Prostate gland (tissue), 2 donors: ENCODE data around the gene CEP131.

Source experiments
- CTCF ChIP-seq, 4 experiments: fragments of 200-600 bp in 2 of 4; fragments of 450-650 bp in 2 of 4; sonication (generic) in 2 of 4; IDR thresholded peaks; 1 replicate in 3 of 4; 2 replicates in 1 of 4; pipeline ENCODE4 v1.5.1; 2016 to 2019; ENCODE audit warnings: antibody characterized with exemption in 4 of 4, mild to moderate bottlenecking in 2 of 4, moderate library complexity in 2 of 4
- POLR2A ChIP-seq: fragments of 450-650 bp; IDR thresholded peaks from one replicate; pipeline ENCODE4 v1.6.1; 2016; ENCODE audit warnings: antibody characterized with exemption, mild to moderate bottlenecking
- POLR2AphosphoS5 ChIP-seq: sonication (generic); formaldehyde crosslinking; IDR thresholded peaks from one replicate; pipeline ENCODE4 v1.6.1; 2017; ENCODE audit warnings: antibody characterized with exemption

DNA sequence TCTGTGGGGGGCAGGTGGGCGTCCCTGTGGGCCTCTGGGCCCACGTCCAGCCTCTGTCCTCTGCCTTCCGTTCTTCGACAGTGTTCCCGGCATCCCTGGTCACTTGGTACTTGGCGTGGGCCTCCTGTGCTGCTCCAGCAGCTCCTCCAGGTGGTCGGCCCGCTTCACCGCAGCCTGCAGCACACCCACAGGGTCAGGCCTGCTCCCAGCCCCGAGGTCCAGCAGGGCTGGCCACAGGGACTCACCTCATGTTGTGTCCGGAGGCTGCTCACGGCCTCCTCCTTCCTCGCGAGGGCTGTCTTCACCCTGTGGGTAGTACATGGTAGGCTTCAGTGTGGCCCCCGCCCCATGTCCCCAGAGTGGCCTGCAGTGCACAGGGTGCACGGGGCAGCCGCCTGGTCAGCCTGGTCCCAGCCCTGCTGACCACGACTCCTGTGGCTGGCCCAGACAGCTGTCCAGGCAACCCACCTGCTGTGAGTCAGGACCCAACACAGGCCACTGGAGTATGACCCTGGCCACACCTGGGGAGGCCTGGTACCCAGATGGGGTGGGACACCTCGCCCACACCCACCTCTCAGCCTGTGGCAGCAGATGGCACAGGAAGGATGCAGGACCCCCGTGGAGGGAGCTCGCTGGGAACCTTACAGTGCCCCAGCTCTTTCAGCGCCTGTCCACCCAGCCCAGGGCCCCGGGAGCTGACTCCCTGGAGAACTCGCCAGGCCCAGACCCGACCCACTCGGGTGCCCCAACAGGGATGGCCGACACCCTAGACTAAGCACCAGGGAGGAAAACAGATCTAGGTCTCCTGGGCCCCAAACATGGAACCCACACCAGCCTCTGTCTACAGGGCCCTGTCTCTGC lies 32.9 kb downstream of the CEP131 start:
- TF ChIP-seq CTCF (IDR thresholded peaks at IDR 0.05): peak in 1 of 4 experiments; percentile 10
- no peak for TF ChIP-seq POLR2AphosphoS5
- TF ChIP-seq POLR2A: no peak
